T-helper 9 cell (primary cell): ENCODE measurements around the gene SLC19A2.
"Not testable (repeated sequence)": the region's sequence is repeated elsewhere in the genome, so short reads cannot be mapped to it uniquely, and the experiment has no call there.

Experiments
- DNase-seq: peaks from one replicate; pipeline ENCODE4 v3.0.0-alpha.2; 2020

The SLC19A2 gene

GRCh38 chr1:169508432-169509338 lies 22.9 kb upstream of the SLC19A2 start:
- no peak for DNase-seq

- DNase-seq, result no peak
Measured at GRCh38 chr1:169507413-169507812, 21.7 kb upstream of the SLC19A2 start.

GRCh38 chr1:169503601-169504000 lies 17.9 kb upstream of the SLC19A2 start:
- DNase-seq, result not testable (repeated sequence)

- no peak for DNase-seq
Measured at GRCh38 chr1:169499807-169500206, 14.1 kb upstream of the SLC19A2 start.

GRCh38 chr1:169497317-169497716 lies 11.6 kb upstream of the SLC19A2 start:
- no peak for DNase-seq

GRCh38 chr1:169495916-169496315 lies 10.2 kb upstream of the SLC19A2 start:
- DNase-seq, result no peak

GRCh38 chr1:169495046-169495775 lies 9.5 kb upstream of the SLC19A2 start:
- no peak for DNase-seq

- no peak for DNase-seq
Measured at GRCh38 chr1:169494343-169494742, 8.6 kb upstream of the SLC19A2 start.

- DNase-seq, result no peak
Measured at GRCh38 chr1:169493251-169493650, 7.5 kb upstream of the SLC19A2 start.

- no peak for DNase-seq
Measured at GRCh38 chr1:169491845-169492281, 6.1 kb upstream of the SLC19A2 start.

GRCh38 chr1:169488157-169488556 lies 2.4 kb upstream of the SLC19A2 start:
- DNase-seq, result no peak

GRCh38 chr1:169487561-169487960 lies 1.8 kb upstream of the SLC19A2 start:
- no peak for DNase-seq

GRCh38 chr1:169487133-169487532 lies 1.4 kb upstream of the SLC19A2 start:
- no peak for DNase-seq

GRCh38 chr1:169486281-169487051 lies 722 bp upstream of the SLC19A2 start:
- no peak for DNase-seq

GRCh38 chr1:169484683-169485430 lies 887 bp downstream of the SLC19A2 start:
- peak; percentile 7 for DNase-seq

GRCh38 chr1:169484101-169484500 lies 1.6 kb downstream of the SLC19A2 start:
- DNase-seq, result no peak

GRCh38 chr1:169483500-169483966 lies 2.2 kb downstream of the SLC19A2 start:
- no peak for DNase-seq

GRCh38 chr1:169479363-169480066 lies 6.2 kb downstream of the SLC19A2 start:
- no peak for DNase-seq

- no peak for DNase-seq
Measured at GRCh38 chr1:169478094-169478672, 7.6 kb downstream of the SLC19A2 start.

- DNase-seq, result no peak
Measured at GRCh38 chr1:169475806-169476387, 9.8 kb downstream of the SLC19A2 start.
